Loucy (cell line): Measurements from ENCODE around the gene ASB9.
A peak's percentile ranks its signal among the peaks of the same experiment; 100 is the strongest.

ENCODE experiments used
- H2AFZ ChIP-seq: fragments of 200-600 bp; sonication (generic); 2 replicates; pipeline ENCODE4 v1.6.0; 2016; ENCODE audit warnings: antibody characterized with exemption, mild to moderate bottlenecking, low read length, moderate library complexity
- H3F3A ChIP-seq: fragments of 200-600 bp; 2 replicates; pipeline ENCODE4 v1.6.0; 2016; ENCODE audit warnings: antibody characterized with exemption, low read depth, mild to moderate bottlenecking
- H3K27me3 ChIP-seq: fragments of 200-600 bp; sonication (generic); 2 replicates; pipeline ENCODE4 v1.6.1; 2014; ENCODE audit warnings: low read length, mild to moderate bottlenecking; ENCODE audit not compliant: insufficient read depth, poor library complexity, severe bottlenecking
- H3K36me3 ChIP-seq: fragments of 200-600 bp; sonication (generic); 2 replicates; pipeline ENCODE4 v1.6.1; 2016; ENCODE audit warnings: low read length; ENCODE audit not compliant: insufficient read depth
- H3K4me1 ChIP-seq: fragments of 200-600 bp; sonication (generic); 2 replicates; pipeline ENCODE4 v1.5.1; 2014; ENCODE audit warnings: low read length, mild to moderate bottlenecking; ENCODE audit not compliant: insufficient read depth, poor library complexity, severe bottlenecking
- H3K4me2 ChIP-seq: fragments of 200-600 bp; sonication (generic); 2 replicates; pipeline ENCODE4 v1.6.0; 2014; ENCODE audit warnings: antibody characterized with exemption, low read length, low read depth, mild to moderate bottlenecking; ENCODE audit not compliant: poor library complexity, severe bottlenecking
- H3K4me3 ChIP-seq: fragments of 200-600 bp; sonication (generic); 2 replicates; pipeline ENCODE4 v1.5.1; 2014; ENCODE audit warnings: low read length, mild to moderate bottlenecking, mixed read lengths; ENCODE audit not compliant: poor library complexity, severe bottlenecking
- H3K79me2 ChIP-seq: fragments of 200-600 bp; sonication (generic); 2 replicates; pipeline ENCODE4 v1.6.1; 2014; ENCODE audit warnings: low read length; ENCODE audit not compliant: insufficient read depth
- H3K9ac ChIP-seq: fragments of 200-600 bp; sonication (generic); 2 replicates; pipeline ENCODE4 v1.6.0; 2014; ENCODE audit warnings: mild to moderate bottlenecking, low read depth, low read length, moderate library complexity; ENCODE audit not compliant: poor library complexity, severe bottlenecking
- H3K9me2 ChIP-seq: fragments of 200-600 bp; sonication (generic); replicated peaks from 2 replicates; pipeline ENCODE4 v1.6.1; 2016; ENCODE audit warnings: low read depth, low read length, mixed read lengths
- H3K9me3 ChIP-seq: fragments of 200-600 bp; sonication (generic); 2 replicates; pipeline ENCODE4 v1.6.1; 2014; ENCODE audit warnings: mild to moderate bottlenecking, antibody characterized with exemption, low read length, low read depth; ENCODE audit not compliant: insufficient read depth
- H4K20me1 ChIP-seq: fragments of 200-600 bp; sonication (generic); 2 replicates; pipeline ENCODE4 v1.6.0; 2014; ENCODE audit warnings: antibody characterized with exemption, low read length, mild to moderate bottlenecking; ENCODE audit not compliant: insufficient read depth, poor library complexity, severe bottlenecking
- EZH2phosphoT487 ChIP-seq: fragments of 200-600 bp; IDR thresholded peaks from 2 replicates; pipeline ENCODE4 v1.6.1; 2018; ENCODE audit warnings: antibody characterized with exemption, mild to moderate bottlenecking, moderate library complexity, borderline replicate concordance
- TF ChIP-seq, protein P1 (sequence below): fragments of 200-600 bp; sonication (generic); conservative IDR thresholded peaks from 2 replicates; pipeline ENCODE4 v1.5.1; 2014; ENCODE audit warnings: mild to moderate bottlenecking, antibody characterized with exemption, low read length

Gene ASB9, protein sequence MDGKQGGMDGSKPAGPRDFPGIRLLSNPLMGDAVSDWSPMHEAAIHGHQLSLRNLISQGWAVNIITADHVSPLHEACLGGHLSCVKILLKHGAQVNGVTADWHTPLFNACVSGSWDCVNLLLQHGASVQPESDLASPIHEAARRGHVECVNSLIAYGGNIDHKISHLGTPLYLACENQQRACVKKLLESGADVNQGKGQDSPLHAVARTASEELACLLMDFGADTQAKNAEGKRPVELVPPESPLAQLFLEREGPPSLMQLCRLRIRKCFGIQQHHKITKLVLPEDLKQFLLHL

DNA sequence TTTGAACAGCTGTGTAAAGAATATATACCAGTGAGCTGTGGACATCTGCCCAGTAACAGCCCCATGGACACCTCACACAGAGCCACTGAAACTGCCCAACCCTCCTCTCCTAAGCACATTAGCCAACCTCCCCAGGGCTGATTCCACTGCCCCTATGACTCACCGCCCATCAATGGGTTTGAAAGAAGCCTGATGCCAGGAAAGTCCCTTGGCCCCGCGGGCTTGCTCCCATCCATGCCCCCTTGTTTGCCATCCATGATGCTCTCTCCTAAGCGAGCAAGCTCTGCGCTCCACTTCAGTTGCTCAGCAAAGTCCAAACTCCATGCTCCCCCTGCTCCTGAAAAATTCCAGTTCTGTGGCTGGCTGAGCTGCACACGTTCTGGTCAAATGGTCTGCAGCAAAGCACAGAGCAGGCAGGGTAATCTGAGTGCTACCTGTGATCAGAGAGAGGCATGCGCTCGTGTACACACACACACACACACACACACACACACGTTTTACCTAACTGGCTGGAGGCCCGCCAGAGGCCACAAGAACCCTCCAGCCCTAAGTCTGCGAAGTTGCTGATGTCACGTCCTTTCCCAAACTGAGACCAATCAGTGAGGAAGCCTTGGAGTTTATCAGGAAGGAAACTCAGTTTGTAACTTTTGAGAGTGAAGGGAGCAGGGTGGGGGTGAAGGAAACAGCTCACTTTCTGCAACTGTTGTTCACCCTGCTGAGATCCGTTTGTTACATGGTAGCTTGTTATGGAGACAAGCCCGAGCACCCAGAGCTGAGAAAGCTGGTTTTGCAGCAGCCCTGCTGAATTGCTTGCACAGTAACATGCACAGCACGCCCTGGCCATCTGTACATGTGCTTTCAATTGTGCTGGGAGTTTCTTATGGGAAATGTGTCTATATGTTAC lies at the start of gene ASB9:
TSS of gene ASB9 (minus strand) at position 466 of the 904 bp plus-strand sequence. CDS start at position 257, 209 bp downstream.
- Histone ChIP-seq H3K9ac (peak within 1 kb of the TSS; percentile 76), H3K9me3 (no peaks in the 10 kb centered on the region), H2AFZ (peak within 1 kb of the TSS; percentile 87), H3K79me2 (no peaks in the 10 kb centered on the region), H3K4me1 (peaks cover 8% of the 10 kb centered on the region), H3K9me2 (no peaks in the 10 kb centered on the region), H4K20me1 (no peaks in the 10 kb centered on the region), H3K4me2 (peak within 1 kb of the TSS; percentile 76), H3K27me3 (no peaks in the 10 kb centered on the region), H3K4me3 (peak within 1 kb of the TSS; percentile 76), H3F3A (no peaks in the 10 kb centered on the region), H3K36me3 (no peaks in the 10 kb centered on the region)
- TF ChIP-seq EZH2phosphoT487 = no peak
- TF ChIP-seq, protein P1, sequence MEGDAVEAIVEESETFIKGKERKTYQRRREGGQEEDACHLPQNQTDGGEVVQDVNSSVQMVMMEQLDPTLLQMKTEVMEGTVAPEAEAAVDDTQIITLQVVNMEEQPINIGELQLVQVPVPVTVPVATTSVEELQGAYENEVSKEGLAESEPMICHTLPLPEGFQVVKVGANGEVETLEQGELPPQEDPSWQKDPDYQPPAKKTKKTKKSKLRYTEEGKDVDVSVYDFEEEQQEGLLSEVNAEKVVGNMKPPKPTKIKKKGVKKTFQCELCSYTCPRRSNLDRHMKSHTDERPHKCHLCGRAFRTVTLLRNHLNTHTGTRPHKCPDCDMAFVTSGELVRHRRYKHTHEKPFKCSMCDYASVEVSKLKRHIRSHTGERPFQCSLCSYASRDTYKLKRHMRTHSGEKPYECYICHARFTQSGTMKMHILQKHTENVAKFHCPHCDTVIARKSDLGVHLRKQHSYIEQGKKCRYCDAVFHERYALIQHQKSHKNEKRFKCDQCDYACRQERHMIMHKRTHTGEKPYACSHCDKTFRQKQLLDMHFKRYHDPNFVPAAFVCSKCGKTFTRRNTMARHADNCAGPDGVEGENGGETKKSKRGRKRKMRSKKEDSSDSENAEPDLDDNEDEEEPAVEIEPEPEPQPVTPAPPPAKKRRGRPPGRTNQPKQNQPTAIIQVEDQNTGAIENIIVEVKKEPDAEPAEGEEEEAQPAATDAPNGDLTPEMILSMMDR = no peak

DNA sequence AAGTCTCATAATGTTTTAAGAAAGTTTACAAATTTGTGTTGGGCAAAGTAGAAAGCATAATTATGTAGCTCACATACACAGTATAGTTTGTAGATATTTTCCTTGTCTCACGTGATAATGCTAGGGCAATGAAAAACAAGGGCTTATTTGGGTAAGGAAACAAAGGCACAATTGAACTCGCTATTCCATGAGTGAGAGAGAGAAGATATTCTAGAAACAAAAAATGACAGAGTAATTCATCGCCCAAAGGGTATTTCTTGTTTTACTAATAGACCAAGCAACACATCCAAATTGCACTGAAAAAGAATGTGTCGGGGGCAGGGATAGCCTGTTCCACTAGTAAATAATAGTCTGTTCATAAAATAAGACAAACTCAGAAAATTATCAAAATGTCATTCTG lies 49.2 kb upstream of the ASB9 start:
- Histone ChIP-seq H3K79me2 (no peaks in the 10 kb centered on the region), H3K9me2 (no peaks in the 10 kb centered on the region), H4K20me1 (no peaks in the 10 kb centered on the region), H3K27me3 (no peaks in the 10 kb centered on the region), H3K4me3 (no peak overlapping the region), H3K4me1 (no peaks in the 10 kb centered on the region), H2AFZ (no peak overlapping the region), H3K4me2 (no peak overlapping the region), H3F3A (no peaks in the 10 kb centered on the region), H3K9ac (no peak overlapping the region), H3K9me3 (no peaks in the 10 kb centered on the region), H3K36me3 (peaks cover 13% of the 10 kb centered on the region; the same call in 1 of the 2 replicates)
- TF ChIP-seq, protein P1 = no peak
- TF ChIP-seq EZH2phosphoT487 = no peak

DNA sequence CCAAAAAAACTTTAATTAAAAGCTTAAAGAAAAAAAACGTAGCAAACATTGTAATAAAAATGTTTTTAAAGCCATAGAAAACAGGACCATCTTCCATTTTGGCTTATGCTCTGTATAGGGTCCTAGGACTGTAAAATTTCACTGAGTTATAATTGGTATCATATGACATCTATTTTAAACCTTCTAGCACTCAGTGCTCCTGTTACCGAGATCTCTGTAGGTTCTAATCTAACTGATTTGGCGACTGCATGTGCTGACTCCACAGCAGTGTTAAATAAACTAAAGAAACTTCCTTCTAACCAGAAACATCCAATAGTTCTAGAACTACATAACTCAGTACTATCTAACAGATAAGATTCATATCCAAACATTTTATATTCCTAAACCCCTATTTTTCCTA lies 45.6 kb upstream of the ASB9 start, which contains the start of gene ASB11:
TSS of gene ASB11 (minus strand) at position 132 of the 400 bp plus-strand sequence. CDS start at position 97, 35 bp downstream.
- H4K20me1 ChIP-seq = no peaks in the 10 kb centered on the region
- no peak within 1 kb of the TSS for H3K9ac ChIP-seq

More for the DNA sequence above, 45.6 kb upstream of the ASB9 start, which contains the start of gene ASB11:
- no peak within 1 kb of the TSS for H3K4me3 ChIP-seq
- no peak within 1 kb of the TSS for H3K4me2 ChIP-seq
- H3F3A ChIP-seq = no peaks in the 10 kb centered on the region
- H3K36me3 ChIP-seq = peaks cover 1% of the 10 kb centered on the region; the same call in 1 of the 2 replicates
- no peaks in the 10 kb centered on the region for H3K9me3 ChIP-seq
- no peaks in the 10 kb centered on the region for H3K9me2 ChIP-seq
- no peak within 1 kb of the TSS for H2AFZ ChIP-seq
- TF ChIP-seq EZH2phosphoT487 = no peak
- TF ChIP-seq, protein P1 = no peak
- H3K4me1 ChIP-seq = no peaks in the 10 kb centered on the region
- H3K79me2 ChIP-seq = no peaks in the 10 kb centered on the region
- no peaks in the 10 kb centered on the region for H3K27me3 ChIP-seq
